HG02642 (cell line): ENCODE data around the gene HS6ST2.

ENCODE experiments used
- ATAC-seq: cut with Tn5 transposase; IDR thresholded peaks from one replicate; pipeline ENCODE4 v1.9.1; 2021; ENCODE audit warnings: mild to moderate bottlenecking; ENCODE audit not compliant: unreplicated experiment, poor library complexity

The HS6ST2 gene

GRCh38 chrX:132692526-132692925, 265.9 kb downstream of the HS6ST2 start:
- no peak for ATAC-seq

GRCh38 chrX:132692066-132692465, 266.4 kb downstream of the HS6ST2 start:
- no peak for ATAC-seq

GRCh38 chrX:132689612-132690563, 268.5 kb downstream of the HS6ST2 start:
- no peak for ATAC-seq

GRCh38 chrX:132685276-132685675, 273.2 kb downstream of the HS6ST2 start:
- no peak for ATAC-seq

- ATAC-seq = no peak
These were observed 281.2 kb downstream of the HS6ST2 start for GRCh38 chrX:132677233-132677716.

- ATAC-seq = no peak
These were observed 281.8 kb downstream of the HS6ST2 start for GRCh38 chrX:132676561-132677186.

GRCh38 chrX:132676102-132676501, 282.3 kb downstream of the HS6ST2 start:
- ATAC-seq = no peak

- no peak for ATAC-seq
These were observed 285.1 kb downstream of the HS6ST2 start for GRCh38 chrX:132673331-132673730.

GRCh38 chrX:132671229-132671641, 287.2 kb downstream of the HS6ST2 start:
- ATAC-seq = no peak

GRCh38 chrX:132669142-132669541, 289.3 kb downstream of the HS6ST2 start:
- ATAC-seq = no peak

- ATAC-seq = no peak
These were observed 290.3 kb downstream of the HS6ST2 start for GRCh38 chrX:132668178-132668577.

GRCh38 chrX:132665676-132666075, 292.8 kb downstream of the HS6ST2 start:
- ATAC-seq = no peak

GRCh38 chrX:132664273-132664672, 294.2 kb downstream of the HS6ST2 start:
- ATAC-seq = no peak

GRCh38 chrX:132662844-132663243, 295.6 kb downstream of the HS6ST2 start:
- ATAC-seq = no peak

GRCh38 chrX:132657876-132658275, 300.6 kb downstream of the HS6ST2 start:
- ATAC-seq = no peak

- ATAC-seq = no peak
These were observed 305.6 kb downstream of the HS6ST2 start for GRCh38 chrX:132652871-132653270.

- no peak for ATAC-seq
These were observed 306.9 kb downstream of the HS6ST2 start for GRCh38 chrX:132651421-132652086.

- no peak for ATAC-seq
These were observed 309.5 kb downstream of the HS6ST2 start for GRCh38 chrX:132648895-132649294.

GRCh38 chrX:132639446-132639845, 319.0 kb downstream of the HS6ST2 start:
- no peak for ATAC-seq

GRCh38 chrX:132638313-132638712, 320.1 kb downstream of the HS6ST2 start:
- ATAC-seq = no peak

- no peak for ATAC-seq
These were observed 322.3 kb downstream of the HS6ST2 start for GRCh38 chrX:132636080-132636479.
